GF-D8 (cell line): ENCODE data around the gene AHRR.

Source experiments
- DNase-seq: peaks from one replicate; lab custom pipeline; 2025; lab: John Stamatoyannopoulos, UW

The AHRR gene

GRCh38 chr5:347712-348284 lies 26.3 kb downstream of the AHRR start:
- DNase-seq, result no peak

- no peak for DNase-seq
These were observed 27.2 kb downstream of the AHRR start for GRCh38 chr5:348726-349125.

GRCh38 chr5:350355-350754 lies 28.8 kb downstream of the AHRR start:
- no peak for DNase-seq

- DNase-seq, result no peak
These were observed 29.8 kb downstream of the AHRR start for GRCh38 chr5:351084-351920.

GRCh38 chr5:351921-352245 lies 30.4 kb downstream of the AHRR start:
- no peak for DNase-seq

GRCh38 chr5:352639-353611 lies 31.4 kb downstream of the AHRR start:
- no peak for DNase-seq

GRCh38 chr5:353612-354580 lies 32.4 kb downstream of the AHRR start:
- no peak for DNase-seq

- no peak for DNase-seq
These were observed 33.3 kb downstream of the AHRR start for GRCh38 chr5:354581-355378.

GRCh38 chr5:355379-355935 lies 33.9 kb downstream of the AHRR start:
- no peak for DNase-seq

- DNase-seq, result no peak
These were observed 34.4 kb downstream of the AHRR start for GRCh38 chr5:355958-356357.

- DNase-seq, result no peak
These were observed 37.9 kb downstream of the AHRR start for GRCh38 chr5:359301-359897.

- DNase-seq, result peak; percentile 13
These were observed 38.9 kb downstream of the AHRR start for GRCh38 chr5:360257-361027.

- DNase-seq, result no peak
These were observed 40.7 kb downstream of the AHRR start for GRCh38 chr5:362189-362588.

- DNase-seq, result no peak
These were observed 41.7 kb downstream of the AHRR start for GRCh38 chr5:362978-363765.

- no peak for DNase-seq
These were observed 43.0 kb downstream of the AHRR start for GRCh38 chr5:364497-364896.

GRCh38 chr5:366541-367357 lies 45.2 kb downstream of the AHRR start:
- no peak for DNase-seq

GRCh38 chr5:367358-368130 lies 46.0 kb downstream of the AHRR start:
- no peak for DNase-seq
